ENCODE results near the gene SPATA33. TPM values are rescaled to one million over a fixed set of nuclear protein-coding genes. Genes with fewer than 3 reads are reported as not detected.

The SPATA33 gene
- total RNA-seq, 4 donors from 2014 or later, result 1.2 to 2.7 (median 2.1) TPM

- no peaks in the 10 kb centered on the region for H3K4me1 ChIP-seq
- no peak within 1 kb of the TSS for H3K4me3 ChIP-seq
- in situ Hi-C loops (cut with MboI; ENCODE audit: low sequenced_read_pairs in 4 of 4), result no loop called here
- H3K36me3 ChIP-seq, result no peaks in the 10 kb centered on the region
- H3K27ac ChIP-seq, result no peak within 1 kb of the TSS
- H3K9me3 ChIP-seq, result no peaks in the 10 kb centered on the region
- H3K27me3 ChIP-seq, result peaks cover 10 to 30% (median 12%) of the 10 kb centered on the region in 3 donors
- TF ChIP-seq CTCF (IDR thresholded peaks at IDR 0.05 in 4 of 5, conservative IDR thresholded peaks at IDR 0.05 in 1 of 5), result no peak
- TF ChIP-seq POLR2A (IDR thresholded peaks at IDR 0.05), result no peak
- ATAC-seq, result no peak
- no peak for DNase-seq
- intact Hi-C loops (cut with DNase I; ENCODE audit: low total_unique reads), result no loop called here
Observed at GRCh38 chr16:89613231-89613953, 44.2 kb upstream of the SPATA33 start, which contains the start of gene DPEP1. DPEP1 (plus strand) TSS chr16:89613642; CDS start chr16:89630411, 16,769 bp downstream.

- no peak overlapping the region for H3K4me3 ChIP-seq
- no peak overlapping the region for H3K27ac ChIP-seq
- no peak for ATAC-seq
- no peak for DNase-seq
- intact Hi-C loops (cut with DNase I; ENCODE audit: low total_unique reads), result no loop called here
- H3K4me1 ChIP-seq, result no peaks in the 10 kb centered on the region
- in situ Hi-C loops (cut with MboI; ENCODE audit: low sequenced_read_pairs in 4 of 4), result no loop called here
- no peaks in the 10 kb centered on the region for H3K9me3 ChIP-seq
- H3K36me3 ChIP-seq, result no peaks in the 10 kb centered on the region
- peaks cover 9 to 28% (median 12%) of the 10 kb centered on the region in 3 donors for H3K27me3 ChIP-seq
- TF ChIP-seq POLR2A (IDR thresholded peaks at IDR 0.05) (no peak), CTCF (IDR thresholded peaks at IDR 0.05 in 4 of 5, conservative IDR thresholded peaks at IDR 0.05 in 1 of 5) (no peak)
Observed at GRCh38 chr16:89613954-89614459, 43.6 kb upstream of the SPATA33 start.

GRCh38 chr16:89615176-89615575 is 42.5 kb upstream of the SPATA33 start:
- Histone ChIP-seq H3K9me3 (no peaks in the 10 kb centered on the region), H3K4me1 (no peaks in the 10 kb centered on the region), H3K36me3 (no peaks in the 10 kb centered on the region), H3K27me3 (peaks cover 12 to 30% (median 16%) of the 10 kb centered on the region in 3 donors), H3K27ac (no peak overlapping the region), H3K4me3 (no peak overlapping the region)
- intact Hi-C loops (cut with DNase I; ENCODE audit: low total_unique reads), result no loop called here
- ATAC-seq (no peak), DNase-seq (no peak)
- in situ Hi-C loops (cut with MboI; ENCODE audit: low sequenced_read_pairs in 4 of 4), result no loop called here
- TF ChIP-seq POLR2A (IDR thresholded peaks at IDR 0.05) (no peak), CTCF (IDR thresholded peaks at IDR 0.05 in 4 of 5, conservative IDR thresholded peaks at IDR 0.05 in 1 of 5) (no peak)

- Histone ChIP-seq H3K27ac (no peak overlapping the region), H3K4me1 (no peaks in the 10 kb centered on the region), H3K9me3 (no peaks in the 10 kb centered on the region), H3K4me3 (no peak overlapping the region), H3K27me3 (peaks cover 15 to 33% (median 21%) of the 10 kb centered on the region in 3 donors), H3K36me3 (no peaks in the 10 kb centered on the region)
- in situ Hi-C loops (cut with MboI; ENCODE audit: low sequenced_read_pairs in 4 of 4), result no loop called here
- peak in 4 of 5 experiments; percentile 10 to 69 (median 46) for TF ChIP-seq CTCF (IDR thresholded peaks at IDR 0.05 in 4 of 5, conservative IDR thresholded peaks at IDR 0.05 in 1 of 5)
- no peak for TF ChIP-seq POLR2A (IDR thresholded peaks at IDR 0.05)
- intact Hi-C loops (cut with DNase I; ENCODE audit: low total_unique reads), result no loop called here
- ATAC-seq (no peak), DNase-seq (no peak)
Observed at GRCh38 chr16:89615596-89616090, 42.0 kb upstream of the SPATA33 start.
